Esophagus (tissue), 2 donors: ENCODE results near the gene HEXIM2. TPM values are rescaled to one million over a fixed set of nuclear protein-coding genes. Genes with fewer than 3 reads are reported as not detected.

Source experiments
- H3K27ac ChIP-seq, 2 donors: one replicate each; pipeline ENCODE4 v1.5.1; 2013; ENCODE audit warnings: low read depth in 2 of 2, mild to moderate bottlenecking in 2 of 2, inconsistent platforms in 1 of 2, low read length in 1 of 2, moderate library complexity in 1 of 2
- H3K27me3 ChIP-seq, 2 donors: one replicate each; pipeline ENCODE4 v1.6.1; 2013; ENCODE audit warnings: low read length in 2 of 2, control low read depth in 1 of 2, mild to moderate bottlenecking in 1 of 2; ENCODE audit not compliant: insufficient read depth in 2 of 2, control insufficient read depth in 1 of 2
- H3K36me3 ChIP-seq, 2 donors: one replicate each; pipeline ENCODE4 v1.6.1; 2013; ENCODE audit warnings: low read length in 1 of 2; ENCODE audit not compliant: control insufficient read depth in 2 of 2, insufficient read depth in 2 of 2
- H3K4me1 ChIP-seq, 2 donors: one replicate each; pipeline ENCODE4 v1.6.1; 2013; ENCODE audit warnings: low read length in 1 of 2; ENCODE audit not compliant: control insufficient read depth in 2 of 2, insufficient read depth in 2 of 2
- H3K4me3 ChIP-seq, 2 donors: one replicate each; pipeline ENCODE4 v1.5.1; 2013; ENCODE audit warnings: low read length in 2 of 2, mild to moderate bottlenecking in 2 of 2, low read depth in 1 of 2, moderate library complexity in 1 of 2
- H3K9me3 ChIP-seq, 2 donors: one replicate each; pipeline ENCODE4 v1.6.1; 2013; ENCODE audit warnings: mild to moderate bottlenecking in 2 of 2, low read depth in 1 of 2, low read length in 1 of 2, moderate library complexity in 1 of 2; ENCODE audit not compliant: control insufficient read depth in 2 of 2, insufficient read depth in 1 of 2
- WGBS, 2 donors: extraction: QIAGEN DNeasy Blood & Tissue Kit; methylation state at CpG; one replicate each; pipeline ENCODE4 v1.1.7; 2013; 5-methylcytosine and 5-hydroxymethylcytosine counted together
- polyA plus RNA-seq, 2 donors: library from polyadenylated mRNA; stranded (reverse); fragments of 200-250 nt; gene quantifications; one replicate each; pipeline ENCODE4 v1.2.3, GENCODE V29; 2013
- donor health status: healthy with polysubstance abuse.
- donor health status: Bipolar disorder and iron deficiency.

Gene HEXIM2
- polyA plus RNA-seq, 2 donors, result 3.7 to 4.5 TPM

- Histone ChIP-seq H3K27me3 (no peaks in the 10 kb centered on the region), H3K27ac (no peak overlapping the region), H3K4me1 (peaks cover 0 to 4% of the 10 kb centered on the region in 2 donors), H3K36me3 (no peaks in the 10 kb centered on the region), H3K9me3 (no peaks in the 10 kb centered on the region), H3K4me3 (no peak overlapping the region)
- 78 to 83% methylated on average over 7 of the region's 7 CpGs for WGBS, 2 donors
Measured at GRCh38 chr17:45177563-45177962, 15.9 kb downstream of the HEXIM2 start.

GRCh38 chr17:45184144-45184543 is 22.5 kb downstream of the HEXIM2 start:
- Histone ChIP-seq H3K27me3 (peaks cover 0 to 3% of the 10 kb centered on the region in 2 donors), H3K27ac (no peak overlapping the region), H3K36me3 (no peaks in the 10 kb centered on the region), H3K4me3 (no peak overlapping the region), H3K9me3 (no peaks in the 10 kb centered on the region), H3K4me1 (peaks cover 0 to 3% of the 10 kb centered on the region in 2 donors)
- WGBS, 2 donors, result 81 to 87% methylated on average over 5 of the region's 5 CpGs

DNA sequence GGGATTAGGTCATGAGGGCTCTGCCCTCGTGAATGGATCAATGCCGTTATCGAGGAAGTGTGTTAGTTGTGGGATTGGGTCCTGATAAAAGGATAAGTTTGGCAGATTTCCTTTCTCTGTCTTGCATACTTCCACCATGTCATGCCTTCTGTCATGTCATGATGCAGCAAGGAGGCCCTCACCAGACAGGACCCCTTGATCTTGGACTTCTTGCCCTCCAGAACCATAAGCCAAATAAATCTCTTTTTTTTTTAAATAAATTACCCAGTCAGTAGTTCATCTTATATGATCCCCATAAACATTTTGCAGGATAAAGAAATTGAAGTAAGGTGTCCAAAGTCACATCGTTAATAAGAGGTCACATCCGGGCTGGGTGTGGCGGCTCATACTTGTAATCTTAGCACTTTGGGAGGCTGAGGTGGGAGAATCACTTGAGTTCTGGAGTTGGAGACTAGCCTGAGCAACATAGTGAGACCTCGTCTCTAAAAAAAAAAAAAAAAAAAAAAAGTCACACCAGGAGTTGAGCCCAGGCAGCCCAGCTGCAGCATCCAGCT is 25.2 kb downstream of the HEXIM2 start:
- Histone ChIP-seq H3K9me3 (no peaks in the 10 kb centered on the region), H3K4me1 (peaks cover 0 to 3% of the 10 kb centered on the region in 2 donors), H3K36me3 (no peaks in the 10 kb centered on the region), H3K27me3 (peaks cover 0 to 3% of the 10 kb centered on the region in 2 donors), H3K27ac (no peak overlapping the region), H3K4me3 (no peak overlapping the region)
- WGBS, 2 donors, result 74 to 76% methylated on average over 7 of the region's 7 CpGs

GRCh38 chr17:45189009-45189408 is 27.3 kb downstream of the HEXIM2 start:
- H3K4me3 ChIP-seq, result no peak overlapping the region
- H3K9me3 ChIP-seq, result no peaks in the 10 kb centered on the region
- no peaks in the 10 kb centered on the region for H3K4me1 ChIP-seq
- H3K27me3 ChIP-seq, result peaks cover 0 to 3% of the 10 kb centered on the region in 2 donors
- WGBS, 2 donors, result 73 to 85% methylated on average over 2 of the region's 2 CpGs
- no peak overlapping the region for H3K27ac ChIP-seq
- H3K36me3 ChIP-seq, result no peaks in the 10 kb centered on the region

- Histone ChIP-seq H3K27ac (no peak overlapping the region), H3K36me3 (no peaks in the 10 kb centered on the region)
Measured at GRCh38 chr17:45190503-45191255, 29.0 kb downstream of the HEXIM2 start.

DNA sequence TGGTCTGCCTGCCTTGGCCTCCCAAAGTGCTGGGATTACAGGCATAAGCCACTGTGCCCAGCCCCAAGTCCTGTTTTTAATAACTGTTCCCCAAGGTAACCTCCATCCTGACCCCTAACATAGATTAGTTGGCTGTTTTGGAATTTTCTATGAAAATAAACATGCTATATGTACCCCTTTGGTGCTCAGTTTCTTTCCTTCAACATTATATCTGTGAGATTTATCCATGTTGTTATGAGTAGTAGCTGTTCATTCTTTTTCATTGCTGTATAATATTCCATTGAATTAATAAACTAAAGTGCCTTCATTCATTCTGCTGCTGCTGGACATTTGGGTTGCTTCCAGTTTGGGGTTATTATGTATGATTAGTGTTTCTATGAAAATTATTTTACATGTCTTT is 33.7 kb downstream of the HEXIM2 start:
- no peak overlapping the region for H3K4me3 ChIP-seq
- no peaks in the 10 kb centered on the region for H3K36me3 ChIP-seq

More at GRCh38 chr17:45190503-45191255, 29.0 kb downstream of the HEXIM2 start:
- H3K27me3 ChIP-seq, result peaks cover 0 to 3% of the 10 kb centered on the region in 2 donors
- no peaks in the 10 kb centered on the region for H3K4me1 ChIP-seq
- H3K4me3 ChIP-seq, result no peak overlapping the region
- WGBS, 2 donors, result 70 to 72% methylated on average over 11 of the region's 11 CpGs
- H3K9me3 ChIP-seq, result no peaks in the 10 kb centered on the region

GRCh38 chr17:45197108-45197507 is 35.4 kb downstream of the HEXIM2 start:
- no peak overlapping the region for H3K27ac ChIP-seq
- 72 to 76% methylated on average over 6 of the region's 6 CpGs for WGBS, 2 donors
- H3K9me3 ChIP-seq, result no peaks in the 10 kb centered on the region
- no peaks in the 10 kb centered on the region for H3K36me3 ChIP-seq
- no peaks in the 10 kb centered on the region for H3K4me1 ChIP-seq
- H3K4me3 ChIP-seq, result no peak overlapping the region
- no peaks in the 10 kb centered on the region for H3K27me3 ChIP-seq

More for the DNA sequence above, 33.7 kb downstream of the HEXIM2 start:
- no peaks in the 10 kb centered on the region for H3K9me3 ChIP-seq
- H3K27ac ChIP-seq, result no peak overlapping the region
- no peaks in the 10 kb centered on the region for H3K27me3 ChIP-seq
- H3K4me1 ChIP-seq, result no peaks in the 10 kb centered on the region

- no peak overlapping the region for H3K4me3 ChIP-seq
- H3K27ac ChIP-seq, result peak overlapping the region; percentile 45
- H3K4me1 ChIP-seq, result no peaks in the 10 kb centered on the region
- no peaks in the 10 kb centered on the region for H3K36me3 ChIP-seq
- 2% methylated on average over 14 to 16 of the region's 16 CpGs for WGBS, 2 donors
- no peaks in the 10 kb centered on the region for H3K27me3 ChIP-seq
- H3K9me3 ChIP-seq, result no peaks in the 10 kb centered on the region
Measured at GRCh38 chr17:45197555-45198334, 36.1 kb downstream of the HEXIM2 start.

DNA sequence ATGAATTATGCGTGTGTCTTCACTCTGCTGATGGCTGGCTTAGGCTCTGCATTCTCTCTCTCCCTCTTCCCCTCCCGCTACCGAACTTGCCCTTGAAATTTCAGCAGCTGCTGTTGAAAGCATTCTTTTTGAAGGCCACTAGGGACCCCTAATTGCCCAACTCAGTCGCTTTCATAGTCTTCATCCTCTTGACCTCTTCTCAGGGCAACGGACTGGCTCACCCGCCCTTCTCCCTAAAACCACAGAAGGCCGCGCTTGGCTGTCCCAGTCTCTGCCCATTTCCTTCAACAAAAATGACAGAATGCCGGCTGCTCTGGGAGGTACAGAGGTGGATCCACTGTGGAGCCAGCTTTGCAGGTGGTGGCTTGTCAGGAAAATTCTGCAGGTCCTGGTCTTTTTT is 39.0 kb downstream of the HEXIM2 start:
- Histone ChIP-seq H3K27ac (peak overlapping the region in 1 of 2 donors; percentile 40), H3K36me3 (no peaks in the 10 kb centered on the region), H3K9me3 (no peaks in the 10 kb centered on the region), H3K27me3 (no peaks in the 10 kb centered on the region), H3K4me1 (no peaks in the 10 kb centered on the region), H3K4me3 (no peak overlapping the region)
- 39 to 52% methylated on average over 9 of the region's 9 CpGs for WGBS, 2 donors
